Measurements from ENCODE around the gene CHST10. TPM values are rescaled to one million over a fixed set of nuclear protein-coding genes. Genes with fewer than 3 reads are reported as not detected.

The CHST10 gene
- total and polyA plus RNA-seq, 2 donors (not counting 3 experiments of a cell fraction or from before 2014, with no cell fraction given), result 11.1 to 12.3 TPM

DNA sequence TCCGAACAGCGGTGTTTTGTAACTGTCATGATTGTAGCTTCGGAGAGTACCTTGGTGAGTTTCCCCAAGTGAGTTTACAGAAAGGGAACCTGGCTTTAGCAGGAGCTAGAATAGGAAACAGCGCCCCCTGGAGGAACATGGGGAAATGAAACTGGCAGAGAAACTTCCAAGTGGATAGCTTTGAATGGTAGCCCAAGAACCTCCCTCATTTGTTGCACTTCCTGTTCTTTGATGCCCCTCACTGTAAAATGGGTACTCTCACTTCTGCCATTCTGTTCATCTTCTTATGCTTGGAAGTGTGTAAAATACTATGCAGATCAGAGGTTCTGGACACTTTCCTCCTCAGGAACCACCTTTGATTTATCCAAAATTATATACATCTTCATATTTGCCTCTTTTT lies 36.2 kb downstream of the CHST10 start:
- Histone ChIP-seq H3K36me3 (ENCODE audit: control insufficient read depth in 2 of 2, extremely low read depth in 1 of 2, insufficient read depth in 2 of 2, low read length in 2 of 2) (no peaks in the 10 kb centered on the region), H3K9me1 (replicated peaks; ENCODE audit: control insufficient read depth, extremely low read depth, insufficient read depth, low read length) (no peaks in the 10 kb centered on the region), H3K27ac (ENCODE audit: insufficient read depth, low read depth, low read length) (no peak overlapping the region), H3K9ac (replicated peaks; ENCODE audit: extremely low read depth, insufficient read depth, low read length) (no peak overlapping the region), H3K27me3 (ENCODE audit: control insufficient read depth in 2 of 2, insufficient read depth in 2 of 2, low read length in 2 of 2) (peaks cover 4 to 6% of the 10 kb centered on the region in 2 experiments), H4K20me1 (replicated peaks; ENCODE audit: control insufficient read depth, extremely low read depth, insufficient read depth, low read length) (no peaks in the 10 kb centered on the region), H3K4me1 (ENCODE audit: control insufficient read depth, extremely low read depth, insufficient read depth, low read length) (no peaks in the 10 kb centered on the region), H3K9me3 (replicated peaks; ENCODE audit: control insufficient read depth, insufficient read depth, low read length) (no peaks in the 10 kb centered on the region), H2AFZ (ENCODE audit: low read depth, low read length) (no peak overlapping the region), H3K79me2 (ENCODE audit: control insufficient read depth, insufficient read depth, low read length) (no peaks in the 10 kb centered on the region), H3K4me3 (replicated peaks in 1 of 3; ENCODE audit: insufficient read depth in 1 of 3, low read depth in 1 of 3, low read length in 3 of 3) (no peak overlapping the region), H3K4me2 (ENCODE audit: insufficient read depth, low read length) (no peak overlapping the region)
- intact Hi-C loops (cut with micrococcal nuclease), result loop anchor here (1.0 to 10.0 kb wide), 3 partner anchors 118 to 824 kb away; no protein-coding TSS in a partner anchor
- TF ChIP-seq, protein P1, sequence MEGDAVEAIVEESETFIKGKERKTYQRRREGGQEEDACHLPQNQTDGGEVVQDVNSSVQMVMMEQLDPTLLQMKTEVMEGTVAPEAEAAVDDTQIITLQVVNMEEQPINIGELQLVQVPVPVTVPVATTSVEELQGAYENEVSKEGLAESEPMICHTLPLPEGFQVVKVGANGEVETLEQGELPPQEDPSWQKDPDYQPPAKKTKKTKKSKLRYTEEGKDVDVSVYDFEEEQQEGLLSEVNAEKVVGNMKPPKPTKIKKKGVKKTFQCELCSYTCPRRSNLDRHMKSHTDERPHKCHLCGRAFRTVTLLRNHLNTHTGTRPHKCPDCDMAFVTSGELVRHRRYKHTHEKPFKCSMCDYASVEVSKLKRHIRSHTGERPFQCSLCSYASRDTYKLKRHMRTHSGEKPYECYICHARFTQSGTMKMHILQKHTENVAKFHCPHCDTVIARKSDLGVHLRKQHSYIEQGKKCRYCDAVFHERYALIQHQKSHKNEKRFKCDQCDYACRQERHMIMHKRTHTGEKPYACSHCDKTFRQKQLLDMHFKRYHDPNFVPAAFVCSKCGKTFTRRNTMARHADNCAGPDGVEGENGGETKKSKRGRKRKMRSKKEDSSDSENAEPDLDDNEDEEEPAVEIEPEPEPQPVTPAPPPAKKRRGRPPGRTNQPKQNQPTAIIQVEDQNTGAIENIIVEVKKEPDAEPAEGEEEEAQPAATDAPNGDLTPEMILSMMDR (IDR thresholded peaks at IDR 0.05; ENCODE audit: extremely low read depth in 1 of 2, insufficient read depth in 1 of 2, low read depth in 1 of 2, low read length in 2 of 2), result peak; percentile 81 to 87
- no peak for TF ChIP-seq POLR2AphosphoS5 (IDR thresholded peaks at IDR 0.05; ENCODE audit: insufficient read depth, low read depth, low read length)
- FAIRE-seq, result peak; percentile 78
- BruUV-seq (replicated peaks), result no TSS peak
- dilution Hi-C loops (cut with MboI; ENCODE audit: extremely low pct_ligation_motif_present, low sequenced_read_pairs), result no loop called here
- DNase-seq (ENCODE audit: low read depth, low spot score), result peak; percentile 81
- CTCF ChIA-PET, result interaction anchor here (0.6 to 12.1 kb wide), 56 partner anchors 9 to 1296 kb away, joined by 3 to 724 read pairs (median 5); partner anchors contain the start of gene CHST10
- POLR2A ChIA-PET, result interaction anchor here (0.9 kb wide), 1 partner anchor 119 kb away, joined by 6 read pairs; no protein-coding TSS in a partner anchor

DNA sequence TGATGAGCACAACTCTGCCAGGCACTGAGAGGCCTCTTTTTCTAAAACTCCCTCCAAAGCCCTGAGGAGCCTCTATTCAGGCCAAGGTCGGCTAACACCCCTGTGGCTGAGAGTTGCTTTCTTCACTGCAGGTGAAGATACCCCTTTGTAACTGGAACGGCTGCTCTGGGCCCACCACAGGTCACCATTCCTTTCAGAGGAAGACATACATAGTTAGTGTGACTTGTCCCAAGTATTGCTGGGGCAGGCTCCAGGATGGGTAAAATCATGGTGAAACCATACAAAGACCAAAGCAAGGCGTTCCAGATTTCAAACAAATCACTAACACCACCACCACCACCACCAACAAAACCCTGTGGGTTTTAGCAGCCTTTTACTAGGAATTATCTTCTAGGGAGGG lies 36.8 kb downstream of the CHST10 start:
- ChIA-PET CTCF (interaction anchor here (0.6 to 12.1 kb wide), 51 partner anchors 8 to 1295 kb away, joined by 3 to 724 read pairs (median 5); partner anchors contain the start of gene CHST10), POLR2A (interaction anchor here (0.9 kb wide), 1 partner anchor 118 kb away, joined by 6 read pairs; no protein-coding TSS in a partner anchor)
- Histone ChIP-seq H3K27me3 (ENCODE audit: control insufficient read depth in 2 of 2, insufficient read depth in 2 of 2, low read length in 2 of 2) (peaks cover 4 to 6% of the 10 kb centered on the region in 2 experiments), H3K27ac (ENCODE audit: insufficient read depth, low read depth, low read length) (no peak overlapping the region), H3K4me3 (replicated peaks in 1 of 3; ENCODE audit: insufficient read depth in 1 of 3, low read depth in 1 of 3, low read length in 3 of 3) (no peak overlapping the region), H3K4me2 (ENCODE audit: insufficient read depth, low read length) (no peak overlapping the region), H3K9ac (replicated peaks; ENCODE audit: extremely low read depth, insufficient read depth, low read length) (no peak overlapping the region), H4K20me1 (replicated peaks; ENCODE audit: control insufficient read depth, extremely low read depth, insufficient read depth, low read length) (no peaks in the 10 kb centered on the region), H2AFZ (ENCODE audit: low read depth, low read length) (no peak overlapping the region), H3K9me3 (replicated peaks; ENCODE audit: control insufficient read depth, insufficient read depth, low read length) (no peaks in the 10 kb centered on the region), H3K9me1 (replicated peaks; ENCODE audit: control insufficient read depth, extremely low read depth, insufficient read depth, low read length) (no peaks in the 10 kb centered on the region), H3K4me1 (ENCODE audit: control insufficient read depth, extremely low read depth, insufficient read depth, low read length) (no peaks in the 10 kb centered on the region), H3K36me3 (ENCODE audit: control insufficient read depth in 2 of 2, extremely low read depth in 1 of 2, insufficient read depth in 2 of 2, low read length in 2 of 2) (no peaks in the 10 kb centered on the region), H3K79me2 (ENCODE audit: control insufficient read depth, insufficient read depth, low read length) (no peaks in the 10 kb centered on the region)
- no peak for FAIRE-seq
- DNase-seq (ENCODE audit: low read depth, low spot score), result no peak
- intact Hi-C loops (cut with micrococcal nuclease), result loop anchor here (1.0 to 10.0 kb wide), 3 partner anchors 117 to 823 kb away; no protein-coding TSS in a partner anchor
- dilution Hi-C loops (cut with MboI; ENCODE audit: extremely low pct_ligation_motif_present, low sequenced_read_pairs), result no loop called here
- TF ChIP-seq GATA2 (IDR thresholded peaks at IDR 0.05; ENCODE audit: insufficient read depth, insufficient read length, low read depth, low read length), result no peak
- no peak for TF ChIP-seq EZH2 (IDR thresholded peaks at IDR 0.05; ENCODE audit: borderline replicate concordance, low read depth, low read length, severe bottlenecking)
- TF ChIP-seq POLR2A (IDR thresholded peaks at IDR 0.05; ENCODE audit: low read depth, low read length), result no peak
- no peak for TF ChIP-seq MAX (IDR thresholded peaks at IDR 0.05; ENCODE audit: insufficient read depth, insufficient read length)
- no peak for TF ChIP-seq FOS (IDR thresholded peaks at IDR 0.05; ENCODE audit: borderline replicate concordance, insufficient read depth, low read length)
- no peak for TF ChIP-seq JUN (IDR thresholded peaks at IDR 0.05; ENCODE audit: borderline replicate concordance, insufficient read depth, insufficient read length, low read depth)
- no peak for TF ChIP-seq POLR2AphosphoS5 (IDR thresholded peaks at IDR 0.05; ENCODE audit: insufficient read depth, low read depth, low read length)
- TF ChIP-seq MYC (IDR thresholded peaks at IDR 0.05; ENCODE audit: low read depth, low read length), result no peak
- TF ChIP-seq, protein P1 (IDR thresholded peaks at IDR 0.05; ENCODE audit: extremely low read depth in 1 of 2, insufficient read depth in 1 of 2, low read depth in 1 of 2, low read length in 2 of 2), result no peak
- no TSS peak for BruUV-seq (replicated peaks)

Data from endothelial cell of umbilical vein (primary cell).